HEK293 (cell line): ENCODE results near the gene PTTG1.
A peak's percentile ranks its signal among the peaks of the same experiment; 100 is the strongest.

Experiments used
- CTCF ChIA-PET: fragments of 350-600 bp; formaldehyde crosslinking; extraction: SDS; loops from one replicate; lab custom pipeline; 2021; ENCODE audit warnings: antibody characterized with exemption; lab: Yijun Ruan, JAX
- POLR2A ChIA-PET: fragments of 300-600 bp; formaldehyde crosslinking; extraction: SDS; loops from one replicate; lab custom pipeline; 2020; ENCODE audit warnings: antibody characterized with exemption, inconsistent platforms; lab: Yijun Ruan, JAX
- H3K27ac ChIP-seq: fragments of 200-500 bp; sonication (Bioruptor generic); 2 replicates; pipeline ENCODE4 v1.5.1; 2014; ENCODE audit warnings: low read depth, low read length, control low read depth, inconsistent platforms; ENCODE audit errors: extremely low read depth
- H3K36me3 ChIP-seq, 2 experiments: fragments of 200-500 bp in 1 of 2; sonication (Bioruptor generic) in 1 of 2; 1 replicate in 1 of 2; 2 replicates in 1 of 2; pipeline ENCODE4 v1.5.1; 2014 to 2017; ENCODE audit warnings: inconsistent platforms in 2 of 2, low read length in 2 of 2; ENCODE audit not compliant: control insufficient read depth in 2 of 2, insufficient read depth in 1 of 2
- H3K4me1 ChIP-seq: fragments of 200-500 bp; sonication (Bioruptor generic); 2 replicates; pipeline ENCODE4 v1.5.1; 2014; ENCODE audit warnings: mild to moderate bottlenecking, low read length, inconsistent platforms; ENCODE audit not compliant: control insufficient read depth, insufficient read depth
- H3K4me3 ChIP-seq: 2 replicates; pipeline ENCODE4 v1.5.1; 2011; ENCODE audit warnings: low read depth, mild to moderate bottlenecking, control low read depth, low read length, moderate library complexity
- H3K9me3 ChIP-seq: fragments of 200-500 bp; sonication (Bioruptor generic); 2 replicates; pipeline ENCODE4 v1.5.1; 2014; ENCODE audit warnings: low read depth, low read length, inconsistent platforms; ENCODE audit not compliant: control insufficient read depth, insufficient read depth
- BCL11B ChIP-seq: fragments of 450-650 bp; formaldehyde crosslinking; IDR thresholded peaks from 2 replicates; pipeline ENCODE4 v1.5.1; 2016; ENCODE audit warnings: low read depth, missing biosample characterization, missing genetic modification characterization
- HOXC10 ChIP-seq: sonication (generic); formaldehyde crosslinking; IDR thresholded peaks from 2 replicates; pipeline ENCODE4 v1.8.1; 2023; ENCODE audit warnings: mild to moderate bottlenecking, missing genetic modification reagents
- YY2 ChIP-seq: fragments of 450-650 bp; formaldehyde crosslinking; IDR thresholded peaks from 2 replicates; pipeline ENCODE4 v1.5.1; 2016; ENCODE audit warnings: missing biosample characterization, missing genetic modification characterization
- ZNF146 ChIP-seq: fragments of 450-650 bp; formaldehyde crosslinking; IDR thresholded peaks from 2 replicates; pipeline ENCODE4 v1.5.1; 2016; ENCODE audit warnings: missing biosample characterization, missing genetic modification characterization
- ZNF24 ChIP-seq: fragments of 450-650 bp; formaldehyde crosslinking; IDR thresholded peaks from 2 replicates; pipeline ENCODE4 v1.5.1; 2016; ENCODE audit warnings: missing biosample characterization, missing genetic modification characterization
- ZNF335 ChIP-seq: fragments of 450-650 bp; formaldehyde crosslinking; conservative IDR thresholded peaks from 2 replicates; pipeline ENCODE4 v1.5.1; 2016; ENCODE audit warnings: missing biosample characterization, missing genetic modification characterization
- ZNF561 ChIP-seq: fragments of 450-650 bp; IDR thresholded peaks from 2 replicates; pipeline ENCODE4 v1.5.1; 2018; ENCODE audit warnings: missing biosample characterization, missing genetic modification characterization, borderline replicate concordance
- ZNF585B ChIP-seq: fragments of 450-650 bp; formaldehyde crosslinking; IDR thresholded peaks from 2 replicates; pipeline ENCODE4 v1.5.1; 2016; ENCODE audit warnings: missing biosample characterization, missing genetic modification characterization
- ZNF610 ChIP-seq: fragments of 450-650 bp; formaldehyde crosslinking; IDR thresholded peaks from 2 replicates; pipeline ENCODE4 v1.5.1; 2016; ENCODE audit warnings: missing biosample characterization, missing genetic modification characterization, borderline replicate concordance
- ZNF621 ChIP-seq: fragments of 450-650 bp; formaldehyde crosslinking; IDR thresholded peaks from 2 replicates; pipeline ENCODE4 v1.5.1; 2017; ENCODE audit warnings: missing biosample characterization, missing genetic modification characterization
- ZNF660 ChIP-seq: fragments of 450-650 bp; IDR thresholded peaks from 2 replicates; pipeline ENCODE4 v1.5.1; 2018; ENCODE audit warnings: missing biosample characterization, mild to moderate bottlenecking, missing genetic modification characterization
- ZNF664 ChIP-seq: fragments of 450-650 bp; formaldehyde crosslinking; IDR thresholded peaks from 2 replicates; pipeline ENCODE4 v1.5.1; 2016; ENCODE audit warnings: missing biosample characterization, missing genetic modification characterization
- ZNF747 ChIP-seq: fragments of 450-650 bp; formaldehyde crosslinking; IDR thresholded peaks from 2 replicates; pipeline ENCODE4 v1.5.1; 2016; ENCODE audit warnings: missing biosample characterization, missing genetic modification characterization
- ZNF776 ChIP-seq: fragments of 450-650 bp; formaldehyde crosslinking; IDR thresholded peaks from 2 replicates; pipeline ENCODE4 v1.5.0; 2017; ENCODE audit warnings: missing biosample characterization, missing genetic modification characterization, borderline replicate concordance
- ZSCAN30 ChIP-seq: fragments of 450-650 bp; IDR thresholded peaks from 2 replicates; pipeline ENCODE4 v1.5.1; 2018; ENCODE audit warnings: missing biosample characterization, mild to moderate bottlenecking, missing genetic modification characterization, moderate library complexity
- TF ChIP-seq, protein P1 (sequence below): fragments of 450-650 bp; formaldehyde crosslinking; IDR thresholded peaks from 2 replicates; pipeline ENCODE4 v1.5.1; 2016; ENCODE audit warnings: missing biosample characterization, missing genetic modification characterization, borderline replicate concordance

The PTTG1 gene

DNA sequence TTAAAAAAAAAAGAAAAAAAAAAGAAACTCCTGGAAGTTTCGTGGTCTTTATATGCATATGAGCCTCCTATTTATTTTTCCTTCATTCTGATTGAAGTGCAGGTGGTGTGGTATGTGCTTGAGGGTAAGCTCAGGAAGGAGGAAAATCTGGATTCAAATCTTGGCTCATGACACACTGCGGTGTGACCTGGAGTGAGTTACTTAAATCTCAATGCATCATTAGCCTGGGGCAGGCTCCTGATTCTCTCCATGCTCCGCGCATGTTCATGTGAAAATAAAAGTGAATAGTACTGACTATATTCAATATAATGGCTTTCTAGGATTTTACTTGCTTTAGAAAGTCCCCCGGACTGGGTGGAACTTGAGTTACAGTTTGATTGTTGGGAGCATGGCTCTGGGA lies 35.6 kb downstream of the PTTG1 start:
- H3K9me3 ChIP-seq: no peaks in the 10 kb centered on the region
- no peak overlapping the region for H3K27ac ChIP-seq
- ChIA-PET CTCF (interaction anchor here (0.6 to 0.7 kb wide), 2 partner anchors 19 to 511 kb away, joined by 3 read pairs; no protein-coding TSS in a partner anchor), POLR2A (no interaction called here)
- TF ChIP-seq YY2 (tag by site-specific recombination): no peak
- TF ChIP-seq, protein P1, sequence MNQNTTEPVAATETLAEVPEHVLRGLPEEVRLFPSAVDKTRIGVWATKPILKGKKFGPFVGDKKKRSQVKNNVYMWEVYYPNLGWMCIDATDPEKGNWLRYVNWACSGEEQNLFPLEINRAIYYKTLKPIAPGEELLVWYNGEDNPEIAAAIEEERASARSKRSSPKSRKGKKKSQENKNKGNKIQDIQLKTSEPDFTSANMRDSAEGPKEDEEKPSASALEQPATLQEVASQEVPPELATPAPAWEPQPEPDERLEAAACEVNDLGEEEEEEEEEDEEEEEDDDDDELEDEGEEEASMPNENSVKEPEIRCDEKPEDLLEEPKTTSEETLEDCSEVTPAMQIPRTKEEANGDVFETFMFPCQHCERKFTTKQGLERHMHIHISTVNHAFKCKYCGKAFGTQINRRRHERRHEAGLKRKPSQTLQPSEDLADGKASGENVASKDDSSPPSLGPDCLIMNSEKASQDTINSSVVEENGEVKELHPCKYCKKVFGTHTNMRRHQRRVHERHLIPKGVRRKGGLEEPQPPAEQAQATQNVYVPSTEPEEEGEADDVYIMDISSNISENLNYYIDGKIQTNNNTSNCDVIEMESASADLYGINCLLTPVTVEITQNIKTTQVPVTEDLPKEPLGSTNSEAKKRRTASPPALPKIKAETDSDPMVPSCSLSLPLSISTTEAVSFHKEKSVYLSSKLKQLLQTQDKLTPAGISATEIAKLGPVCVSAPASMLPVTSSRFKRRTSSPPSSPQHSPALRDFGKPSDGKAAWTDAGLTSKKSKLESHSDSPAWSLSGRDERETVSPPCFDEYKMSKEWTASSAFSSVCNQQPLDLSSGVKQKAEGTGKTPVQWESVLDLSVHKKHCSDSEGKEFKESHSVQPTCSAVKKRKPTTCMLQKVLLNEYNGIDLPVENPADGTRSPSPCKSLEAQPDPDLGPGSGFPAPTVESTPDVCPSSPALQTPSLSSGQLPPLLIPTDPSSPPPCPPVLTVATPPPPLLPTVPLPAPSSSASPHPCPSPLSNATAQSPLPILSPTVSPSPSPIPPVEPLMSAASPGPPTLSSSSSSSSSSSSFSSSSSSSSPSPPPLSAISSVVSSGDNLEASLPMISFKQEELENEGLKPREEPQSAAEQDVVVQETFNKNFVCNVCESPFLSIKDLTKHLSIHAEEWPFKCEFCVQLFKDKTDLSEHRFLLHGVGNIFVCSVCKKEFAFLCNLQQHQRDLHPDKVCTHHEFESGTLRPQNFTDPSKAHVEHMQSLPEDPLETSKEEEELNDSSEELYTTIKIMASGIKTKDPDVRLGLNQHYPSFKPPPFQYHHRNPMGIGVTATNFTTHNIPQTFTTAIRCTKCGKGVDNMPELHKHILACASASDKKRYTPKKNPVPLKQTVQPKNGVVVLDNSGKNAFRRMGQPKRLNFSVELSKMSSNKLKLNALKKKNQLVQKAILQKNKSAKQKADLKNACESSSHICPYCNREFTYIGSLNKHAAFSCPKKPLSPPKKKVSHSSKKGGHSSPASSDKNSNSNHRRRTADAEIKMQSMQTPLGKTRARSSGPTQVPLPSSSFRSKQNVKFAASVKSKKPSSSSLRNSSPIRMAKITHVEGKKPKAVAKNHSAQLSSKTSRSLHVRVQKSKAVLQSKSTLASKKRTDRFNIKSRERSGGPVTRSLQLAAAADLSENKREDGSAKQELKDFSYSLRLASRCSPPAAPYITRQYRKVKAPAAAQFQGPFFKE (tag by site-specific recombination): no peak
- no peak for TF ChIP-seq ZNF664 (tag by site-specific recombination)
- no peak for TF ChIP-seq ZNF747
- TF ChIP-seq ZNF585B (tag by site-specific recombination): no peak
- TF ChIP-seq ZNF610 (tag by site-specific recombination): no peak
- TF ChIP-seq ZNF621 (tag by site-specific recombination): no peak
- TF ChIP-seq ZNF335 (tag by site-specific recombination): no peak
- TF ChIP-seq ZNF776: no peak
- no peak for TF ChIP-seq HOXC10 (CRISPR knock-in tag)
- TF ChIP-seq ZNF561 (tag by site-specific recombination): no peak
- TF ChIP-seq BCL11B (tag by site-specific recombination): no peak
- no peak for TF ChIP-seq ZSCAN30
- TF ChIP-seq ZNF660 (tag by site-specific recombination): no peak
- H3K4me3 ChIP-seq: no peak overlapping the region
- H3K4me1 ChIP-seq: peaks cover 2% of the 10 kb centered on the region; the same call in 1 of the 2 replicates
- H3K36me3 ChIP-seq: no peaks in the 10 kb centered on the region

DNA sequence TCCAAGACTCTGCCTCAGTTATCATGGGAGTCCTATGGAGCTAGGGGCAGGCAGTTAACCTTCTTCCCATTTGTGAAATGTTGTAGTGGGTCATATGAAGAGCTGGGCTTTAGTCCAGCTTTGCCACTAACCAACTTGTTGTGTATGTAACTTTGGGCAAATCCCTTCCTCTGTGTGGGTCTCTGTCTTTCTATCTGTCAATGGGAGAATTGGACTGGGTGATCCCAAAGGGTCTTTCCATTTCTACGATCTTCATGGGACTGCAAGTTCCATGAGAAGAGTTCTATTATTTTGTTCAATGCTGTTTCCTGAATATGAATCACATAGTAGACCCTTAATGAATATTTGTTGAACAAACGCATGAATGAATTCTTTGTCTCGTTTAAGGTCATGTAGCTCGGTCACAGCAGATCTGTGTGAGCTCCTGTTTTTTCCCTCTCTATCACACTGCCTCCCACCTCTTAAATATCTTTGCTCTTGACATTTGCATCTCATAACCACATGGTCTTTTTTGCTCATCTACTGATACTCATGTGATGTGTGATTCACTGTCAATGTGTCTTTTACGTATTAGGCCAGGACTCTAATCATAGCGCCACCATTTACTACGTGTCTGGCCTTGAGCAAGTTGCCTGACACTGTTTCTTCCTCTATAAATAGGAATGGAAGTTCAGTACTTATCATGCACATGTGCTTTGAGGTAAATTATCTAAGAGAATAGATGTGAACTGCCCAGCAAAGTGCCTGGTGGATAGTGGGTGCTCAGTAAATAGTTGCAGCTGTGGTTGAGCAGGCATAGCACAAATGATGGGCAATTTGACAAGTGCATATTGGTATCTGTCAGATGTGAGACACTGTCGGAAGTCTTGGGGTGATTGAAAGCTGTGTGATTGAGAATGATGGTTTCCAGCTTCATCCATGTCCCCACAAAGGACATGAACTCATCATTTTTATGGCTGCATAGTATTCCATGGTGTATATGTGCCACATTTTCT lies 37.4 kb downstream of the PTTG1 start:
- POLR2A ChIA-PET: no interaction called here
- Histone ChIP-seq H3K27ac (no peak overlapping the region), H3K4me3 (no peak overlapping the region), H3K36me3 (no peaks in the 10 kb centered on the region), H3K4me1 (peaks cover 4% of the 10 kb centered on the region; the same call in 1 of the 2 replicates), H3K9me3 (no peaks in the 10 kb centered on the region)
- CTCF ChIA-PET: interaction anchor here (1.2 to 2.8 kb wide), 2 partner anchors 18 to 20 kb away, joined by 5 to 12 read pairs; no protein-coding TSS in a partner anchor
- TF ChIP-seq ZNF146 (tag by site-specific recombination) (peak; percentile 47; the same call in 1 of the 2 replicates), ZNF24 (tag by site-specific recombination) (no peak)
